ENCODE results near the gene MPO.

DNA sequence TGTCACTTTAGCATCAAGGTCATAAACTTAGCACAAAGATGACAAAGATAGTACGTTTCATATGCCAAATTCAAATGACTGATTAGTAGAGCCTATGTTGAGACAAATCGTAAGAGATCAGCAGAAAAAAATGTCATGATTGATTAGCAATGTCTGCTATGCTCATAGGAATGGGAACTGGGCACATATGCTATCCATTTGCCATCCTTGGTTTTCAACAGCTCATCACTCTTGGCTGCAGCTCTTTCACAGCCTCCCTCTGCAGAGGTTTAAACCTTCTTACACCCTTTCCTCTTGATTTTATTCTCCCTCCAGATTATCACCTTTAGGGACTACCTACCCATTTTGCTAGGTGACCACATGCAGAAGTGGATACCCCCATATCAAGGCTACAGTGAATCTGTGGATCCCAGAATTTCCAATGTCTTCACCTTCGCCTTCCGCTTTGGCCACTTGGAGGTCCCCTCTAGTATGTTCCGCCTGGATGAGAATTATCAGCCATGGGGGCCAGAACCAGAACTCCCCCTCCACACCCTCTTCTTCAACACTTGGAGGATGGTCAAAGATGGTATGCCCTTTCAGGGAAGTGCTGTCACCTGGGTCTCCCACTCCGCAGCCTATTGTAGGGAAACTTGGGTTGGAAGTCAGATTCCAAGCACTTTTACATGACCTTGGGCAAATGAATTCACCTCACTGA, 16.2 kb downstream of the MPO start:
- TF ChIP-seq, protein P1, sequence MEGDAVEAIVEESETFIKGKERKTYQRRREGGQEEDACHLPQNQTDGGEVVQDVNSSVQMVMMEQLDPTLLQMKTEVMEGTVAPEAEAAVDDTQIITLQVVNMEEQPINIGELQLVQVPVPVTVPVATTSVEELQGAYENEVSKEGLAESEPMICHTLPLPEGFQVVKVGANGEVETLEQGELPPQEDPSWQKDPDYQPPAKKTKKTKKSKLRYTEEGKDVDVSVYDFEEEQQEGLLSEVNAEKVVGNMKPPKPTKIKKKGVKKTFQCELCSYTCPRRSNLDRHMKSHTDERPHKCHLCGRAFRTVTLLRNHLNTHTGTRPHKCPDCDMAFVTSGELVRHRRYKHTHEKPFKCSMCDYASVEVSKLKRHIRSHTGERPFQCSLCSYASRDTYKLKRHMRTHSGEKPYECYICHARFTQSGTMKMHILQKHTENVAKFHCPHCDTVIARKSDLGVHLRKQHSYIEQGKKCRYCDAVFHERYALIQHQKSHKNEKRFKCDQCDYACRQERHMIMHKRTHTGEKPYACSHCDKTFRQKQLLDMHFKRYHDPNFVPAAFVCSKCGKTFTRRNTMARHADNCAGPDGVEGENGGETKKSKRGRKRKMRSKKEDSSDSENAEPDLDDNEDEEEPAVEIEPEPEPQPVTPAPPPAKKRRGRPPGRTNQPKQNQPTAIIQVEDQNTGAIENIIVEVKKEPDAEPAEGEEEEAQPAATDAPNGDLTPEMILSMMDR (IDR thresholded peaks at IDR 0.05) = no peak
- TF ChIP-seq POLR2A (IDR thresholded peaks at IDR 0.05) = no peak

All from Peyer's patch (tissue), 4 donors.